Testis (tissue), 3 donors: ENCODE data around the gene NAT16. TPM values are rescaled to one million over a fixed set of nuclear protein-coding genes. Genes with fewer than 3 reads are reported as not detected.

ENCODE experiments used
- DNase-seq: peaks from one replicate; pipeline ENCODE4 v3.0.0-alpha.2; 2019
- H3K27ac ChIP-seq, 2 donors: fragments of 200-600 bp; sonication (generic); one replicate each; pipeline ENCODE4 v1.5.1; 2019
- H3K27me3 ChIP-seq: fragments of 200-600 bp; sonication (generic); one replicate; pipeline ENCODE4 v1.5.1; 2019
- H3K36me3 ChIP-seq: fragments of 200-600 bp; sonication (generic); one replicate; pipeline ENCODE4 v1.5.1; 2017; ENCODE audit warnings: low read depth; ENCODE audit errors: missing control alignments
- H3K4me1 ChIP-seq: fragments of 200-600 bp; sonication (generic); one replicate; pipeline ENCODE4 v1.5.1; 2019
- H3K4me3 ChIP-seq, 2 donors: fragments of 200-600 bp; sonication (generic); one replicate each; pipeline ENCODE4 v1.5.1; 2017 to 2019
- H3K9me3 ChIP-seq: fragments of 200-600 bp; sonication (generic); one replicate; pipeline ENCODE4 v1.5.1; 2017
- POLR2A ChIP-seq: fragments of 450-650 bp; IDR thresholded peaks from one replicate; pipeline ENCODE4 v1.6.1; 2017; ENCODE audit warnings: antibody characterized with exemption, mild to moderate bottlenecking, moderate library complexity
- WGBS, 2 donors: methylation state at CpG; one replicate each; pipeline ENCODE4 v1.1.5; 2018; 5-methylcytosine and 5-hydroxymethylcytosine counted together
- intact Hi-C: fragments of 100-400 bp; cut with DNase I; formaldehyde crosslinking; loops from one replicate; pipeline ENCODE4 v1.15.1; 2023; ENCODE audit warnings: low total_unique reads
- polyA plus RNA-seq: library from polyadenylated mRNA; stranded (reverse); fragments of 350-450 nt; fragmentation: Illumina TruSeq; extraction: RNeasy Lipid Tissue Mini Kit (QIAGEN cat#74804); gene quantifications from one replicate; pipeline ENCODE4 v1.2.3, GENCODE V29; 2014; ENCODE audit warnings: low read depth, low replicate concordance; ENCODE audit not compliant: insufficient read depth
- total RNA-seq, 2 donors: library from RNA; depleted of rRNA; stranded (reverse); fragments of >200 nt; gene quantifications; one replicate each; pipeline ENCODE4 v1.2.3, GENCODE V29; 2016
- TF ChIP-seq, protein P1 (sequence below), 3 experiments: fragments of 450-650 bp in 2 of 3; fragments of 200-600 bp in 1 of 3; sonication (generic) in 1 of 3; IDR thresholded peaks; one replicate each; pipeline ENCODE4 v1.5.1; 2016 to 2019; ENCODE audit warnings: antibody characterized with exemption in 3 of 3, mild to moderate bottlenecking in 2 of 3, moderate library complexity in 1 of 3

Gene NAT16
- total and polyA plus RNA-seq, 3 donors from 2014 or later: 0.26 to 0.50 (median 0.31) TPM

DNA sequence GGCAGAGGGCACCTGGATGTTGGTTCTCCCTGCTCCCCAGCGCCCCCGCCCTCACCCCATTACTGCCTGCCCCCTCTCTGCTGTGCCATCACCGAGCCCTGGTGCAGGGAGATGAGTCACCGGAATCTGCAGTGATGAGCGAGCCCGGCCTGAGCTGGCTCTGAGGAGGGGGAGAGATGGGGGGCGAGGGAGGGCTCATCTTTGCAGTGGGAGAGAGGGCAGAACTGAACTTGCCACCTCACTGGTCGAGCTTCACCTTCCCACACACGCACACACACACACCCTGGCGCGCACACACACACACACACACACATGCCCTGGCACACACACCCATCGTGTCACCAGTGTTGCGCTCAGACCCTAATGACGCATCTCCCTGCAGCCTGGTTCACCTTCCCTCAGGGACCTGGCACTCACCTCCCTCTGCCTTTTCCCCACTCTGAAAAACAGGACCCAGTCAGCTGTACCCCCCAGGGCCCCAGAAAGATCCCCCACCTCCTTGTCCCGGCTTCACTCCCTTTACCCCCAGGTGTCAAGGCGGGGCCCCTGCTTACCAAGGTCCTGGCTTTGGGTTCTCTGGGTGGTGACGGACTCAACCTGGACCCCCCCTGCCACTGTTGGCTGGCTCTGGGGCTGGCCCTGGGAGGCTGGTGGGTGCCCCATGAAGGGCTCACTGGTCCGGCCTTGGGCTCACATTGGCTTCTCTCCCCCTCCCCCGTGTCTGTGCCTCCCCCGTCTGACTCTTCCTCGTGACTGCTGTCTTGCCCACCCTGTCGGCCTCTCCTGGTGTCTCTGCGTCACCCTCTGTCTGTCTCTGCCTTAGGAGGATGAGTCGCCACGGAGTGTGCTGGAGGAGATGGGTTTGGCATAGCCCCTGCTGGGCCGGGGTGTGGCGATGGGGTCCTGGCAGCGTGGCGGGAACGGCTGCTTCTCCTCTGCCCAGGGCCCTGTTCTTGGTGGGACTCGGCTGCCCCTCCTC lies 20.1 kb downstream of the NAT16 start:
- no peaks in the 10 kb centered on the region for H3K36me3 ChIP-seq
- DNase-seq: no peak

DNA sequence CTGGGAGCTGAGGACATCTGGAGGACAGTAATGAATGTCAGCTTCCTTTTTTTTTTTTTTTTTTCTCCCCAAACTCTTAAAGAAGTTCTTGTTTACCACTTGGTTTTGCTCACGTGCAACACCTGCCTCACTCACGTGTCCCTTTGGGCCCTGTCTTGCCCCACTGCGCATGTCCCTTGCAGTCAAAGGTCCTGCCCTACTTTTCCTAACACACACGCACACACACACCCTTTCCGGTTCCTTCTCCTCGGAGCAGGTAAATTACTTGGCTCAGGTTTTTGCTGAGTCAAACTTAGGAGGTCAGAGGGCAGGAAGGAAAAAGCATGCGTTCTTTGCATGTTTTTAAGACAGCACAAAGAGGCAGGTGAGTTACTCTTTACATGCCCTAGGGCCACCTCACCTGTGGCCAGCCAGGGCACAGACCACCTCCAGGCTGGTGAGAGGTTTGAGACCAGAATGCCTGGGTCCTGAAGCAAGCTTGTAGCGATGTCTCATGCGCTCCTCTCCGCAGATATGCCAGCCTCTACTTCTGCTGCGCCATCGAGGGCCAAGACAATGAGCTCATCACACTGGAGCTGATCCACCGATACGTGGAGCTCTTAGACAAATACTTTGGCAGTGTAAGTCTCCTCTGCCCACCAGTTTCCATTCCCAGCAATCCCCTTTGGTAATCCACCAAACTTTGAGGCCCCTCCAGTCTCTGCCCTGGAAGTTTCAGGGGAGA lies 23.1 kb downstream of the NAT16 start:
- H3K4me1 ChIP-seq: peaks cover 11% of the 10 kb centered on the region
- no peaks in the 10 kb centered on the region for H3K9me3 ChIP-seq
- no peaks in the 10 kb centered on the region for H3K36me3 ChIP-seq
- WGBS, 2 donors: 90 to 91% methylated on average over 11 to 14 of the region's 14 CpGs
- no peak for DNase-seq
- H3K27ac ChIP-seq: no peak overlapping the region
- H3K27me3 ChIP-seq: no peaks in the 10 kb centered on the region
- TF ChIP-seq, protein P1, sequence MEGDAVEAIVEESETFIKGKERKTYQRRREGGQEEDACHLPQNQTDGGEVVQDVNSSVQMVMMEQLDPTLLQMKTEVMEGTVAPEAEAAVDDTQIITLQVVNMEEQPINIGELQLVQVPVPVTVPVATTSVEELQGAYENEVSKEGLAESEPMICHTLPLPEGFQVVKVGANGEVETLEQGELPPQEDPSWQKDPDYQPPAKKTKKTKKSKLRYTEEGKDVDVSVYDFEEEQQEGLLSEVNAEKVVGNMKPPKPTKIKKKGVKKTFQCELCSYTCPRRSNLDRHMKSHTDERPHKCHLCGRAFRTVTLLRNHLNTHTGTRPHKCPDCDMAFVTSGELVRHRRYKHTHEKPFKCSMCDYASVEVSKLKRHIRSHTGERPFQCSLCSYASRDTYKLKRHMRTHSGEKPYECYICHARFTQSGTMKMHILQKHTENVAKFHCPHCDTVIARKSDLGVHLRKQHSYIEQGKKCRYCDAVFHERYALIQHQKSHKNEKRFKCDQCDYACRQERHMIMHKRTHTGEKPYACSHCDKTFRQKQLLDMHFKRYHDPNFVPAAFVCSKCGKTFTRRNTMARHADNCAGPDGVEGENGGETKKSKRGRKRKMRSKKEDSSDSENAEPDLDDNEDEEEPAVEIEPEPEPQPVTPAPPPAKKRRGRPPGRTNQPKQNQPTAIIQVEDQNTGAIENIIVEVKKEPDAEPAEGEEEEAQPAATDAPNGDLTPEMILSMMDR (IDR thresholded peaks at IDR 0.05): no peak
- no peak for TF ChIP-seq POLR2A
- no peak overlapping the region for H3K4me3 ChIP-seq
- intact Hi-C loops: no loop called here

More for the DNA sequence above, 20.1 kb downstream of the NAT16 start:
- 84 to 90% methylated on average over 12 to 31 of the region's 31 CpGs for WGBS, 2 donors
- intact Hi-C loops: loop anchor here (10.0 kb wide), 1 partner anchor 125 kb away; no protein-coding TSS in a partner anchor
- H3K4me1 ChIP-seq: peaks cover 18% of the 10 kb centered on the region
- H3K27me3 ChIP-seq: no peaks in the 10 kb centered on the region
- no peak overlapping the region for H3K4me3 ChIP-seq
- H3K9me3 ChIP-seq: no peaks in the 10 kb centered on the region
- H3K27ac ChIP-seq: no peak overlapping the region
- TF ChIP-seq, protein P1 (IDR thresholded peaks at IDR 0.05): no peak
- no peak for TF ChIP-seq POLR2A

DNA sequence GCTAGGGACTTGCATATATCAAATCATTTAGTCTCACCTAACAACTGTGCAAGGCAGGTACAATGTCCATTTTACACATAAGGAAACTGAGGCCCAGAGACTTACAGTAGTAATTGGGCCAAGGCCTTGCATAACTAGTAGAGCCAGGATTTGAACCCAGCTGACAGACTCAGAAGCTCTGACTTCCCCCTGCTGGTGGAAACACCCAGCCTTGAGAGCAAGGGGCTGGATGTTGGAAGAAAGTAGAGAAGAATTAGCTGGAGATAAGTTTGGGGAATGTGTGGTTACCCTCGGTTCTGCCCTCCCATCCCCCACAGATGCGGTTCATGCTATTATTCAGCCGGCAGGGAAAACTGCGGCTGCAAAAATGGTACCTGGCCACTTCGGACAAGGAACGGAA lies 23.8 kb downstream of the NAT16 start:
- TF ChIP-seq, protein P1 (IDR thresholded peaks at IDR 0.05): no peak
- no peak overlapping the region for H3K4me3 ChIP-seq
- WGBS, 2 donors: 69 to 87% methylated on average over 4 to 6 of the region's 6 CpGs

DNA sequence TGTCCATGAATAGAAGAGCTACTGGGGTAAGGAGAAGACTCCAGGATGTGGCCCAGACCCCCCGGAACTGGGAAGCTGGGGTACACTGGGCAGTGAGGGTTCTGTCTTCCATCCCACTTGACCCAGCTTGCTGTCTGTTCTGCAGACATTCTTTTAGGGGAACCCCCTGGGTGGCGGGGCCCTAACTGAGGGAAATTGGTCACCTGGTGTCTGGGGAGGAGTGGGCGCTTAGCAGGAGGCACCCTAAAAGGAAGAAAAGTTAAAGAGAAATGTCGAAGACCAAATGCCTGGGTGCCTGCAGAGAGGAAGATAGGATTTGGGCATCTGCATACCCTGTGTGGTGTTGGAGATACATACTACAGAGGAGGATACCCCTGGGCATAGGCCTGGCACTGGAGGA lies 24.8 kb downstream of the NAT16 start:
- Histone ChIP-seq H3K27ac (no peak overlapping the region), H3K4me1 (peaks cover 11% of the 10 kb centered on the region), H3K9me3 (no peaks in the 10 kb centered on the region), H3K27me3 (no peaks in the 10 kb centered on the region), H3K4me3 (peak overlapping the region in 1 of 2 donors; percentile 93), H3K36me3 (no peaks in the 10 kb centered on the region)
- TF ChIP-seq, protein P1 (IDR thresholded peaks at IDR 0.05): no peak
- no peak for TF ChIP-seq POLR2A
- no peak for DNase-seq
- whole genome bisulfite sequencing, 2 donors: 33 to 43% methylated on average over 4 of the region's 4 CpGs
- intact Hi-C loops: no loop called here

More for the DNA sequence above, 23.8 kb downstream of the NAT16 start:
- H3K27ac ChIP-seq: no peak overlapping the region
- no peaks in the 10 kb centered on the region for H3K27me3 ChIP-seq
- DNase-seq: no peak
- intact Hi-C loops: no loop called here
- H3K9me3 ChIP-seq: no peaks in the 10 kb centered on the region
- no peaks in the 10 kb centered on the region for H3K36me3 ChIP-seq
- H3K4me1 ChIP-seq: peaks cover 11% of the 10 kb centered on the region
